Spinal cord (tissue), 10 donors: Measurements from ENCODE around the gene LRIT1. TPM values are rescaled to one million over a fixed set of nuclear protein-coding genes. Genes with fewer than 3 reads are reported as not detected.

Experiments
- DNase-seq, 6 donors: peaks; one replicate each; pipeline versions ENCODE4 v3.0.0 to v3.0.0-alpha.2; 2013 to 2015; ENCODE audit warnings: low spot score in 6 of 6, low read depth in 4 of 6
- H3K27ac ChIP-seq: one replicate; pipeline ENCODE4 v1.5.1; 2013; ENCODE audit warnings: low read depth, low read length, control low read depth
- H3K27me3 ChIP-seq: one replicate; pipeline ENCODE4 v1.6.1; 2013; ENCODE audit warnings: low read length; ENCODE audit not compliant: control insufficient read depth, insufficient read depth
- H3K36me3 ChIP-seq: one replicate; pipeline ENCODE4 v1.6.1; 2013; ENCODE audit warnings: low read length; ENCODE audit not compliant: control insufficient read depth, insufficient read depth
- H3K4me1 ChIP-seq: one replicate; pipeline ENCODE4 v1.6.1; 2013; ENCODE audit warnings: low read length; ENCODE audit not compliant: control insufficient read depth, insufficient read depth
- H3K4me3 ChIP-seq: one replicate; pipeline ENCODE4 v1.5.1; 2013; ENCODE audit warnings: low read depth, low read length, control low read depth
- H3K9me3 ChIP-seq: one replicate; pipeline ENCODE4 v1.6.1; 2013; ENCODE audit warnings: low read length; ENCODE audit not compliant: control insufficient read depth, insufficient read depth
- WGBS: methylation state at CpG from one replicate; pipeline ENCODE4 v1.1.5; 2013; ENCODE audit warnings: missing lambda C conversion rate; ENCODE audit not compliant: insufficient coverage; 5-methylcytosine and 5-hydroxymethylcytosine counted together
- polyA plus RNA-seq, 2 donors: library from polyadenylated mRNA; unstranded; fragments of 120-200 nt; gene quantifications; one replicate each; pipeline ENCODE4 v1.2.1, GENCODE V29; 2013; ENCODE audit not compliant: insufficient read length in 2 of 2
- total RNA-seq, 2 donors: library from RNA; depleted of rRNA in 1 of 2; stranded (reverse); fragments of 120-200 nt in 1 of 2; fragments of >200 nt in 1 of 2; gene quantifications; one replicate each; pipeline versions ENCODE4 v1.2.3 to v1.2.4, GENCODE V29; 2013 to 2014
- donor health status: healthy.

LRIT1 gene
- total and polyA plus RNA-seq, 4 donors, result not detected

- Histone ChIP-seq H3K36me3 (peaks cover 2% of the 10 kb centered on the region), H3K27me3 (peaks cover 34% of the 10 kb centered on the region), H3K4me3 (no peak overlapping the region), H3K4me1 (peaks cover 37% of the 10 kb centered on the region), H3K9me3 (no peaks in the 10 kb centered on the region), H3K27ac (no peak overlapping the region)
- DNase-seq, result peak in 2 of 6 donors; percentile 23 to 68
- 39% methylated on average over 2 of the region's 5 CpGs for WGBS
Measured at GRCh38 chr10:84196941-84197340, 44.4 kb downstream of the LRIT1 start.

GRCh38 chr10:84196083-84196482, 45.3 kb downstream of the LRIT1 start:
- Histone ChIP-seq H3K9me3 (no peaks in the 10 kb centered on the region), H3K27me3 (peaks cover 34% of the 10 kb centered on the region), H3K4me1 (peaks cover 37% of the 10 kb centered on the region), H3K4me3 (no peak overlapping the region), H3K36me3 (peaks cover 2% of the 10 kb centered on the region), H3K27ac (no peak overlapping the region)
- no peak for DNase-seq
- WGBS, result 39% methylated on average over 4 of the region's 4 CpGs

GRCh38 chr10:84195044-84195830, 46.1 kb downstream of the LRIT1 start:
- peaks cover 2% of the 10 kb centered on the region for H3K36me3 ChIP-seq
- H3K4me1 ChIP-seq, result peaks cover 37% of the 10 kb centered on the region
- peaks cover 34% of the 10 kb centered on the region for H3K27me3 ChIP-seq
- no peak overlapping the region for H3K27ac ChIP-seq
- H3K4me3 ChIP-seq, result peak overlapping the region; percentile 21
- H3K9me3 ChIP-seq, result no peaks in the 10 kb centered on the region
- 17% methylated on average over 40 of the region's 43 CpGs for WGBS
- DNase-seq, result no peak

- peak in 3 of 6 donors; percentile 11 to 73 (median 67) for DNase-seq
- under 1% methylated on average over 61 of the region's 61 CpGs for WGBS
- peaks cover 2% of the 10 kb centered on the region for H3K36me3 ChIP-seq
- H3K27me3 ChIP-seq, result peaks cover 34% of the 10 kb centered on the region
- peaks cover 37% of the 10 kb centered on the region for H3K4me1 ChIP-seq
- no peaks in the 10 kb centered on the region for H3K9me3 ChIP-seq
- H3K4me3 ChIP-seq, result peak within 1 kb of the TSS; percentile 21
- H3K27ac ChIP-seq, result no peak within 1 kb of the TSS
Measured at GRCh38 chr10:84194424-84195043, 46.8 kb downstream of the LRIT1 start, which contains the start of gene CDHR1. TSS of gene CDHR1 (plus strand) at chr10:84194537. CDS start at chr10:84194761, 224 bp downstream.

GRCh38 chr10:84193846-84194423, 47.4 kb downstream of the LRIT1 start:
- peaks cover 37% of the 10 kb centered on the region for H3K4me1 ChIP-seq
- no peak overlapping the region for H3K27ac ChIP-seq
- no peaks in the 10 kb centered on the region for H3K9me3 ChIP-seq
- H3K36me3 ChIP-seq, result peaks cover 2% of the 10 kb centered on the region
- H3K4me3 ChIP-seq, result peak overlapping the region; percentile 20
- 14% methylated on average over 5 of the region's 5 CpGs for WGBS
- H3K27me3 ChIP-seq, result peaks cover 34% of the 10 kb centered on the region
- DNase-seq, result no peak

GRCh38 chr10:84193327-84193726, 48.0 kb downstream of the LRIT1 start:
- 86% methylated on average over 1 of the region's 2 CpGs for WGBS

GRCh38 chr10:84191106-84191505, 50.2 kb downstream of the LRIT1 start:
- 77% methylated on average over 5 of the region's 5 CpGs for WGBS
- no peaks in the 10 kb centered on the region for H3K36me3 ChIP-seq
- H3K27me3 ChIP-seq, result peaks cover 32% of the 10 kb centered on the region
- no peak overlapping the region for H3K4me3 ChIP-seq
- DNase-seq, result no peak
- no peaks in the 10 kb centered on the region for H3K9me3 ChIP-seq
- peaks cover 21% of the 10 kb centered on the region for H3K4me1 ChIP-seq
- no peak overlapping the region for H3K27ac ChIP-seq

More at GRCh38 chr10:84193327-84193726, 48.0 kb downstream of the LRIT1 start:
- Histone ChIP-seq H3K4me1 (peaks cover 37% of the 10 kb centered on the region), H3K27me3 (peaks cover 34% of the 10 kb centered on the region), H3K9me3 (no peaks in the 10 kb centered on the region), H3K27ac (no peak overlapping the region), H3K4me3 (no peak overlapping the region), H3K36me3 (no peaks in the 10 kb centered on the region)
- DNase-seq, result no peak

- H3K27ac ChIP-seq, result no peak overlapping the region
- no peak overlapping the region for H3K4me3 ChIP-seq
- peaks cover 17% of the 10 kb centered on the region for H3K4me1 ChIP-seq
- H3K9me3 ChIP-seq, result no peaks in the 10 kb centered on the region
- 86% methylated on average over 2 of the region's 3 CpGs for WGBS
- H3K27me3 ChIP-seq, result peaks cover 28% of the 10 kb centered on the region
- no peaks in the 10 kb centered on the region for H3K36me3 ChIP-seq
- no peak for DNase-seq
Measured at GRCh38 chr10:84190621-84191020, 50.7 kb downstream of the LRIT1 start.

GRCh38 chr10:84188815-84189214, 52.5 kb downstream of the LRIT1 start:
- WGBS, result 79% methylated on average over 3 of the region's 3 CpGs

More at GRCh38 chr10:84188815-84189214, 52.5 kb downstream of the LRIT1 start:
- Histone ChIP-seq H3K4me1 (peaks cover 1% of the 10 kb centered on the region), H3K27me3 (peaks cover 12% of the 10 kb centered on the region), H3K27ac (no peak overlapping the region), H3K9me3 (no peaks in the 10 kb centered on the region), H3K36me3 (no peaks in the 10 kb centered on the region), H3K4me3 (no peak overlapping the region)
- no peak for DNase-seq
